K562 (cell line): Measurements from ENCODE around the gene GTF2A1. TPM values are rescaled to one million over a fixed set of nuclear protein-coding genes. Genes with fewer than 3 reads are reported as not detected.
"Not testable (repeated sequence)": the region's sequence is repeated elsewhere in the genome, so short reads cannot be mapped to it uniquely, and the experiment has no call there.

Source experiments
- ATAC-seq: fragments of 200-7000 bp; cut with Tn5 transposase; 3 replicates; pipeline ENCODE4 v1.9.1; 2020; ENCODE audit warnings: moderate library complexity
- BruUV-seq: library from RNA; stranded (reverse); fragments of 400-500 nt; replicated peaks from 2 replicates; lab custom pipeline; 2021; lab: Mats Ljungman, UMichigan
- CTCF ChIA-PET: fragments of 300-600 bp; formaldehyde crosslinking; extraction: SDS; loops from one replicate; lab custom pipeline; 2021; ENCODE audit warnings: low intra/inter-chr PET ratio; lab: Yijun Ruan, JAX
- POLR2A ChIA-PET: fragments of 300-600, 350-650 bp; sonication (Branson Sonifier 250); formaldehyde crosslinking; extraction: SDS; loops from one replicate; lab custom pipeline; 2021; ENCODE audit warnings: antibody characterized with exemption, inconsistent platforms; lab: Yijun Ruan, JAX
- DNase-seq, 4 experiments: peaks; one replicate each; pipeline versions ENCODE4 v3.0.0 to v3.0.0-alpha.2; 2011 to 2018; ENCODE audit warnings: low spot score in 3 of 4, mixed read lengths in 3 of 4; ENCODE audit errors: extremely low read depth in 1 of 4
- FAIRE-seq: peaks from 2 replicates; lab custom pipeline; 2011; peaks lifted over from hg19 to GRCh38; lab: Jason Lieb, UNC
- H2AFZ ChIP-seq: 2 replicates; pipeline ENCODE4 v1.6.0; 2011; ENCODE audit warnings: low read depth, low read length, control low read depth, inconsistent platforms
- H3K27ac ChIP-seq: fragments of 200-600 bp; 3 replicates; pipeline ENCODE4 v1.8.0; 2011; ENCODE audit warnings: low read depth, mild to moderate bottlenecking, control low read depth, inconsistent platforms, low read length, moderate library complexity, mixed read lengths; ENCODE audit errors: extremely low read depth
- H3K27me3 ChIP-seq, 2 experiments: fragments of 300-600 bp in 1 of 2; 2 replicates in 1 of 2; 3 replicates in 1 of 2; pipeline versions ENCODE4 v1.6.0 to v1.8.0; 2011; ENCODE audit warnings: inconsistent platforms in 2 of 2, low read length in 2 of 2, mild to moderate bottlenecking in 1 of 2, mixed read lengths in 1 of 2, moderate library complexity in 1 of 2; ENCODE audit not compliant: control insufficient read depth in 2 of 2, insufficient read depth in 2 of 2
- H3K36me3 ChIP-seq: fragments of 300-600 bp; 3 replicates; pipeline ENCODE4 v1.8.0; 2011; ENCODE audit warnings: mild to moderate bottlenecking, low read length, inconsistent platforms; ENCODE audit not compliant: control insufficient read depth, insufficient read depth
- H3K4me1 ChIP-seq, 2 experiments: fragments of 200-600 bp in 1 of 2; replicated peaks in 1 of 2; 2 replicates in 1 of 2; 3 replicates in 1 of 2; pipeline versions ENCODE4 v1.5.1 to v1.8.0; 2011; ENCODE audit warnings: inconsistent platforms in 2 of 2, low read length in 2 of 2, mild to moderate bottlenecking in 1 of 2, mixed read lengths in 1 of 2, moderate library complexity in 1 of 2; ENCODE audit not compliant: control insufficient read depth in 2 of 2, insufficient read depth in 2 of 2
- H3K4me2 ChIP-seq: 2 replicates; pipeline ENCODE4 v1.6.1; 2011; ENCODE audit warnings: low read length, control low read depth, inconsistent platforms, mixed read lengths; ENCODE audit not compliant: insufficient read depth
- H3K4me3 ChIP-seq: fragments of 200-600 bp; sonication (generic), shearing (Covaris generic); 2 replicates; pipeline ENCODE4 v1.5.1; 2016; ENCODE audit warnings: control low read depth, inconsistent platforms
- H3K79me2 ChIP-seq: fragments of 200-600 bp; 3 replicates; pipeline ENCODE4 v1.8.0; 2011; ENCODE audit warnings: low read length, inconsistent platforms; ENCODE audit not compliant: control insufficient read depth, insufficient read depth
- H3K9ac ChIP-seq, 2 experiments: 2 replicates each; pipeline versions ENCODE4 v1.6.0 to v1.6.1; 2011; ENCODE audit warnings: low read depth in 2 of 2, low read length in 2 of 2, control low read depth in 1 of 2, inconsistent platforms in 1 of 2, mild to moderate bottlenecking in 1 of 2, mixed read lengths in 1 of 2; ENCODE audit not compliant: insufficient read depth in 1 of 2
- H3K9me1 ChIP-seq: one replicate; pipeline ENCODE4 v1.6.0; 2011; ENCODE audit warnings: inconsistent platforms, mild to moderate bottlenecking, low read length, moderate library complexity; ENCODE audit not compliant: control insufficient read depth, insufficient read depth
- H3K9me3 ChIP-seq: replicated peaks from 2 replicates; pipeline ENCODE4 v1.5.1; 2011; ENCODE audit warnings: low read depth, low read length, inconsistent platforms; ENCODE audit not compliant: control insufficient read depth, insufficient read depth
- H4K20me1 ChIP-seq: replicated peaks from 2 replicates; pipeline ENCODE4 v1.6.1; 2011; ENCODE audit warnings: low read length, inconsistent platforms, mixed read lengths; ENCODE audit not compliant: control insufficient read depth, insufficient read depth
- BCOR ChIP-seq: fragments of 450-650 bp; IDR thresholded peaks from 2 replicates; pipeline ENCODE4 v1.6.1; 2016
- BHLHE40 ChIP-seq: IDR thresholded peaks from 2 replicates; pipeline ENCODE4 v1.6.1; 2011; ENCODE audit warnings: low read length, improper control_type of control experiment
- CGGBP1 ChIP-seq: fragments of 250-450 bp; sonication (Bioruptor Pico); IDR thresholded peaks from 2 replicates; pipeline ENCODE4 v1.9.0; 2021; ENCODE audit warnings: mild to moderate bottlenecking
- FOS ChIP-seq: IDR thresholded peaks from 3 replicates; pipeline ENCODE4 v1.6.1; 2011; ENCODE audit not compliant: insufficient read length; ENCODE audit errors: extremely low read depth
- GABPB2 ChIP-seq: fragments of 250-450 bp; sonication (Bioruptor Pico); conservative IDR thresholded peaks from 2 replicates; pipeline ENCODE4 v1.5.1; 2021; ENCODE audit warnings: mild to moderate bottlenecking
- JUND ChIP-seq, 2 experiments: IDR thresholded peaks; 2 replicates in 1 of 2; 3 replicates in 1 of 2; pipeline ENCODE4 v1.6.1; 2011; ENCODE audit warnings: borderline replicate concordance in 2 of 2, low read depth in 2 of 2, low read length in 2 of 2, improper control_type of control experiment in 1 of 2, missing biosample characterization in 1 of 2, missing genetic modification characterization in 1 of 2, missing genetic modification reagents in 1 of 2
- NCOA2 ChIP-seq, 2 experiments: fragments of 450-650 bp; IDR thresholded peaks; 2 replicates each; pipeline ENCODE4 v1.6.1; 2018; ENCODE audit warnings: mild to moderate bottlenecking in 2 of 2, moderate library complexity in 1 of 2; ENCODE audit not compliant: partially characterized antibody in 2 of 2
- NFYB ChIP-seq: IDR thresholded peaks from 2 replicates; pipeline ENCODE4 v1.6.1; 2011; ENCODE audit warnings: mild to moderate bottlenecking, moderate library complexity; ENCODE audit not compliant: insufficient read length; ENCODE audit errors: extremely low read depth
- SETDB1 ChIP-seq: IDR thresholded peaks from one replicate; pipeline ENCODE4 v1.6.1; 2012; ENCODE audit warnings: low read length, control low read depth, inconsistent platforms
- SMC3 ChIP-seq: conservative IDR thresholded peaks from 2 replicates; pipeline ENCODE4 v1.6.1; 2011; ENCODE audit warnings: low read depth, low read length, improper control_type of control experiment; ENCODE audit not compliant: insufficient read depth
- SNRNP70 ChIP-seq: fragments of 200-400 bp; formaldehyde crosslinking; optimal IDR thresholded peaks from 2 replicates; pipeline ENCODE3; 2017; ENCODE audit warnings: low read depth, low read length
- TAF7 ChIP-seq: fragments of 450-650 bp; IDR thresholded peaks from 2 replicates; pipeline ENCODE4 v1.6.1; 2016; ENCODE audit warnings: missing genetic modification characterization, missing compliant biosample characterization
- TRIM24 ChIP-seq, 2 experiments: fragments of 450-650 bp; IDR thresholded peaks; 2 replicates each; pipeline ENCODE4 v1.6.1; 2016
- ZBTB17 ChIP-seq: fragments of 450-650 bp; formaldehyde crosslinking; IDR thresholded peaks from 2 replicates; pipeline ENCODE4 v1.4.0; 2020; ENCODE audit warnings: mild to moderate bottlenecking
- ZNF717 ChIP-seq: fragments of 250-450 bp; sonication (Bioruptor Pico); IDR thresholded peaks from 2 replicates; pipeline ENCODE4 v1.5.0; 2021
- ZNF778 ChIP-seq: fragments of 450-650 bp; formaldehyde crosslinking; IDR thresholded peaks from 2 replicates; pipeline ENCODE4 v1.4.0; 2020; ENCODE audit warnings: mild to moderate bottlenecking, moderate library complexity
- WGBS: fragments of 100-300 bp; shearing (Covaris generic); methylation state at CpG from one replicate; pipeline ENCODE4 v1.1.6; 2016; ENCODE audit warnings: low coverage, mixed read lengths; ENCODE audit not compliant: insufficient coverage; ENCODE audit errors: missing lambda C conversion rate; 5-methylcytosine and 5-hydroxymethylcytosine counted together
- in situ Hi-C: fragments of 300-500 bp; cut with MboI; formaldehyde crosslinking; loops from 4 replicates; pipeline ENCODE4 v1.15.0; 2018; ENCODE audit warnings: inconsistent platforms, mixed read lengths
- intact Hi-C: fragments of 100-400 bp; cut with micrococcal nuclease; formaldehyde crosslinking; loops from 2 replicates; pipeline ENCODE4 v1.14.2; 2022
- polyA plus RNA-seq, 8 experiments: library from polyadenylated mRNA; depleted of rRNA in 4 of 8; stranded (reverse) in 5 of 8; unstranded in 3 of 8; fragments of >200 nt; fragmentation: Nextera tagmentation in 2 of 8; fragmentation: Illumina TruSeq in 1 of 8; extraction: Ambion mirVana in 2 of 8; extraction: Trizol in 1 of 8; gene quantifications; 2 replicates each; pipeline versions ENCODE4 v1.2.1 to v1.2.3, GENCODE V29; 2011 to 2014; ENCODE audit warnings: inconsistent platforms in 1 of 8, missing spikeins in 1 of 8
- total RNA-seq, 7 experiments: library from RNA; depleted of rRNA in 6 of 7; stranded (reverse); fragments of >200 nt in 6 of 7; fragmentation: Illumina TruSeq in 2 of 7; extraction: Trizol in 2 of 7; gene quantifications; 2 replicates each; pipeline versions ENCODE4 v1.2.1 to v1.2.3, GENCODE V29; 2011 to 2021; ENCODE audit warnings: low replicate concordance in 1 of 7

The GTF2A1 gene
- total and polyA plus RNA-seq, 9 of the 15 experiments (the other 6 are each of a cell fraction or from before 2014, with no cell fraction given): 3.4 to 22.8 (median 14.7) TPM

GRCh38 chr14:81236849-81237248 lies 16.1 kb upstream of the GTF2A1 start:
- H4K20me1 ChIP-seq, BruUV-seq, H3K9ac ChIP-seq, H3K27ac ChIP-seq, in situ Hi-C loops, H3K4me3 ChIP-seq, H3K4me2 ChIP-seq, H2AFZ ChIP-seq, CTCF ChIA-PET, H3K27me3 ChIP-seq, ATAC-seq, DNase-seq, H3K4me1 ChIP-seq, intact Hi-C loops, H3K79me2 ChIP-seq, FAIRE-seq, H3K36me3 ChIP-seq, H3K9me1 ChIP-seq, H3K9me3 ChIP-seq: not testable (repeated sequence)
- 50% methylated on average over 2 of the region's 2 CpGs for WGBS
- peak; percentile 47 for TF ChIP-seq NFYB
- TF ChIP-seq FOS: peak; percentile 2
- POLR2A ChIA-PET: interaction anchor here (2.1 kb wide), 1 partner anchor 16 kb away, joined by 9 read pairs; the partner anchor contains the start of gene GTF2A1

GRCh38 chr14:81236138-81236537 lies 15.4 kb upstream of the GTF2A1 start:
- intact Hi-C loops (no loop called here), in situ Hi-C loops (no loop called here)
- Histone ChIP-seq H2AFZ (no peak overlapping the region), H3K4me3 (no peak overlapping the region), H3K27ac (no peak overlapping the region), H3K27me3 (no peaks in the 10 kb centered on the region), H3K36me3 (no peaks in the 10 kb centered on the region), H3K4me2 (no peak overlapping the region), H3K4me1 (no peaks in the 10 kb centered on the region), H3K9me3 (no peaks in the 10 kb centered on the region), H3K9ac (no peak overlapping the region), H4K20me1 (no peaks in the 10 kb centered on the region), H3K9me1 (no peaks in the 10 kb centered on the region), H3K79me2 (no peaks in the 10 kb centered on the region)
- DNase-seq: no peak
- no peak for FAIRE-seq
- 75% methylated on average over 3 of the region's 20 CpGs for WGBS
- no peak for TF ChIP-seq GABPB2 (CRISPR knock-in tag)
- no peak for TF ChIP-seq SMC3
- TF ChIP-seq JUND (IDR thresholded peaks at IDR 0.05; ENCODE audit: borderline replicate concordance, low read depth, low read length): no peak
- TF ChIP-seq JUND (tag; IDR thresholded peaks at IDR 0.05; ENCODE audit: borderline replicate concordance, low read depth, low read length): no peak
- no peak for TF ChIP-seq BCOR
- TF ChIP-seq SETDB1: no peak
- TF ChIP-seq BHLHE40: no peak
- no peak for TF ChIP-seq ZBTB17 (CRISPR knock-in tag)
- no peak for TF ChIP-seq TAF7 (tag)
- TF ChIP-seq ZNF778 (CRISPR knock-in tag): no peak
- no peak for TF ChIP-seq NCOA2 (IDR thresholded peaks at IDR 0.05; ENCODE audit: partially characterized antibody in 2 of 2)
- TF ChIP-seq ZNF717 (CRISPR knock-in tag): no peak
- TF ChIP-seq CGGBP1 (CRISPR knock-in tag): no peak
- TF ChIP-seq SNRNP70: no peak
- TF ChIP-seq TRIM24 (IDR thresholded peaks at IDR 0.05): no peak
- no TSS peak for BruUV-seq
- CTCF ChIA-PET: no interaction called here
- POLR2A ChIA-PET: interaction anchor here (2.1 kb wide), 1 partner anchor 15 kb away, joined by 9 read pairs; the partner anchor contains the start of gene GTF2A1
- no peak for ATAC-seq
